GM12878 (cell line): ENCODE measurements around the gene CERCAM. TPM values are rescaled to one million over a fixed set of nuclear protein-coding genes. Genes with fewer than 3 reads are reported as not detected.

Source experiments
- ATAC-seq: fragments of 200-7000 bp; cut with Tn5 transposase; 3 replicates; pipeline ENCODE4 v1.9.1; 2020; ENCODE audit warnings: mild to moderate bottlenecking, moderate library complexity
- BruUV-seq: library from RNA; stranded (reverse); fragments of 400-500 nt; replicated peaks from 2 replicates; lab custom pipeline; 2021; lab: Mats Ljungman, UMichigan
- CTCF ChIA-PET: fragments of 300-600 bp; sonication (Branson Sonifier 250); formaldehyde crosslinking; extraction: SDS; loops from one replicate; lab custom pipeline; 2021; ENCODE audit warnings: inconsistent platforms; lab: Yijun Ruan, JAX
- POLR2A ChIA-PET: fragments of 350-600 bp; formaldehyde crosslinking; extraction: SDS; loops from one replicate; lab custom pipeline; 2021; ENCODE audit warnings: inconsistent platforms; lab: Charles Lee
- RAD21 ChIA-PET: fragments of 300-600 bp; sonication (Branson Sonifier 250); formaldehyde crosslinking; loops from one replicate; lab custom pipeline; 2023; ENCODE audit warnings: antibody characterized with exemption; ENCODE audit not compliant: unreplicated experiment; lab: Charles Lee
- SMC1A ChIA-PET: fragments of 300-600 bp; sonication (Branson Sonifier 250); formaldehyde crosslinking; loops from one replicate; lab custom pipeline; 2023; ENCODE audit not compliant: unreplicated experiment, uncharacterized antibody; lab: Charles Lee
- DNase-seq: peaks from one replicate; pipeline ENCODE4 v3.0.0-alpha.2; 2011; ENCODE audit warnings: low read depth, low spot score
- FAIRE-seq: peaks from 3 replicates; lab custom pipeline; 2011; peaks lifted over from hg19 to GRCh38; lab: Jason Lieb, UNC
- H2AFZ ChIP-seq: 2 replicates; pipeline ENCODE4 v1.6.0; 2011; ENCODE audit warnings: low read depth, low read length, control low read depth; ENCODE audit not compliant: control insufficient read depth
- H3K27ac ChIP-seq: 2 replicates; pipeline ENCODE4 v1.5.1; 2011; ENCODE audit warnings: control low read depth; ENCODE audit not compliant: control insufficient read depth, insufficient read depth
- H3K27me3 ChIP-seq, 2 experiments: replicated peaks in 1 of 2; 2 replicates each; pipeline versions ENCODE4 v1.6.0 to v1.6.1; 2011; ENCODE audit warnings: low read length in 1 of 2; ENCODE audit not compliant: control insufficient read depth in 2 of 2, insufficient read depth in 2 of 2
- H3K36me3 ChIP-seq, 2 experiments: 2 replicates each; pipeline ENCODE4 v1.5.1; 2011; ENCODE audit warnings: low read length in 1 of 2; ENCODE audit not compliant: control insufficient read depth in 2 of 2, insufficient read depth in 2 of 2
- H3K4me1 ChIP-seq: 2 replicates; pipeline ENCODE4 v1.6.1; 2011; ENCODE audit warnings: mild to moderate bottlenecking, low read length, moderate library complexity, mixed read lengths; ENCODE audit not compliant: control insufficient read depth, insufficient read depth
- H3K4me2 ChIP-seq: 2 replicates; pipeline ENCODE4 v1.6.0; 2011; ENCODE audit warnings: control low read depth; ENCODE audit not compliant: control insufficient read depth, insufficient read depth
- H3K4me3 ChIP-seq: fragments of 200-600 bp; sonication (generic); 2 replicates; pipeline ENCODE4 v1.5.1; 2016
- H3K79me2 ChIP-seq: 2 replicates; pipeline ENCODE4 v1.6.0; 2011; ENCODE audit warnings: low read length; ENCODE audit not compliant: control insufficient read depth, insufficient read depth
- H3K9ac ChIP-seq: 2 replicates; pipeline ENCODE4 v1.8.0; 2011; ENCODE audit warnings: low read length, control low read depth, mixed read lengths; ENCODE audit not compliant: control insufficient read depth, insufficient read depth
- H3K9me3 ChIP-seq: replicated peaks from 3 replicates; pipeline ENCODE4 v1.5.1; 2011; ENCODE audit warnings: mild to moderate bottlenecking, low read length; ENCODE audit not compliant: control insufficient read depth, insufficient read depth
- H4K20me1 ChIP-seq: 2 replicates; pipeline ENCODE4 v1.6.0; 2011; ENCODE audit not compliant: control insufficient read depth, insufficient read depth
- HDAC2 ChIP-seq: fragments of 200-600 bp; sonication (generic); IDR thresholded peaks from 2 replicates; pipeline ENCODE4 v1.6.1; 2017
- KDM1A ChIP-seq: fragments of 200-600 bp; sonication (generic); IDR thresholded peaks from 2 replicates; pipeline ENCODE4 v1.6.1; 2016; ENCODE audit warnings: borderline replicate concordance
- NFIC ChIP-seq: IDR thresholded peaks from 2 replicates; pipeline ENCODE4 v1.6.1; 2012; ENCODE audit warnings: low read depth, mild to moderate bottlenecking, inconsistent platforms, low read length, moderate library complexity
- POLR2A ChIP-seq: IDR thresholded peaks from 2 replicates; pipeline ENCODE4 v1.6.1; 2011; ENCODE audit warnings: low read depth, mild to moderate bottlenecking, low read length
- RUNX3 ChIP-seq: IDR thresholded peaks from 2 replicates; pipeline ENCODE4 v1.6.1; 2012; ENCODE audit warnings: low read length, inconsistent platforms
- WGBS: methylation state at CpG from one replicate; pipeline ENCODE4 v1.1.6; 2016; ENCODE audit warnings: low lambda C conversion rate; ENCODE audit not compliant: insufficient replicate concordance, insufficient coverage; ENCODE audit errors: missing lambda C conversion rate; 5-methylcytosine and 5-hydroxymethylcytosine counted together
- in situ Hi-C: fragments of 300-500 bp; cut with MboI; formaldehyde crosslinking; loops from 9 replicates; pipeline ENCODE4 v1.14.3; 2018; ENCODE audit warnings: mixed read lengths
- intact Hi-C: fragments of 100-400 bp; cut with micrococcal nuclease; formaldehyde crosslinking; loops from one replicate; pipeline ENCODE4 v1.14.2; 2022; ENCODE audit not compliant: unreplicated experiment
- polyA plus RNA-seq, 11 experiments: library from polyadenylated mRNA; depleted of rRNA in 4 of 11; unstranded in 6 of 11; stranded (reverse) in 5 of 11; fragments of >200 nt; fragmentation: Nextera tagmentation in 4 of 11; fragmentation: Illumina TruSeq in 1 of 11; extraction: Ambion mirVana in 4 of 11; extraction: Trizol in 1 of 11; gene quantifications; 1 replicate in 1 of 11; 2 replicates in 10 of 11; pipeline versions ENCODE4 v1.2.1 to v1.2.3, GENCODE V29; 2011 to 2016; ENCODE audit warnings: inconsistent platforms in 2 of 11, missing spikeins in 2 of 11, low read depth in 1 of 11
- total RNA-seq, 4 experiments: library from RNA; depleted of rRNA in 3 of 4; stranded (reverse); fragments of >200 nt in 3 of 4; fragmentation: Illumina TruSeq in 1 of 4; extraction: Trizol in 1 of 4; gene quantifications; 2 replicates each; pipeline versions ENCODE4 v1.2.1 to v1.2.3, GENCODE V29; 2013 to 2021
- TF ChIP-seq, protein P1 (sequence below): IDR thresholded peaks from 2 replicates; pipeline ENCODE4 v1.6.1; 2011; ENCODE audit warnings: borderline replicate concordance, low read depth, mild to moderate bottlenecking, moderate library complexity, low read length; ENCODE audit not compliant: insufficient read depth, poor library complexity, severe bottlenecking
- TF ChIP-seq, protein P2 (sequence below): fragments of 450-650 bp; IDR thresholded peaks from 2 replicates; pipeline ENCODE4 v1.6.1; 2017; ENCODE audit warnings: low read depth, mild to moderate bottlenecking, moderate library complexity

Gene CERCAM
- total and polyA plus RNA-seq, 10 of the 15 experiments (the other 5 are each of a cell fraction or from before 2014, with no cell fraction given): 0.05 to 6.7 (median 0.71) TPM

DNA sequence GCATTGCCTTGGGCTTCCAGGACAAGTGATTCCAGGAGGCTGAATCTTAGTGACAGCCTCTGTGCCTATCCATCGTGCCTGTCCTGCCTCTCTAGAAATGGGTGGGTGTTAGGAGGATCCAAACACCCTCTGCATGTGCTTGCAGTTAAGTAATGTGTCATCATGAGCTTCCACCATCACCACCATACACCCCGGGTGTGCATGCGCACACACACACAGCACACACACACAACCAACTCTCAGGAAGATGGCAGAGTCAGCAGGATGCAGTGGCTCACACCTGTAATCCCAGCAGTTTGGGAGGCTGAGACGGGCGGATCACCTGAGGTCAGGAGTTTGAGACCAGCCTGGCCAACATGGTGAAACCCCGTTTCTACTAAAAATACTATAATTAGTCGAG, 22.8 kb upstream of the CERCAM start (continued):
- TF ChIP-seq, protein P1, sequence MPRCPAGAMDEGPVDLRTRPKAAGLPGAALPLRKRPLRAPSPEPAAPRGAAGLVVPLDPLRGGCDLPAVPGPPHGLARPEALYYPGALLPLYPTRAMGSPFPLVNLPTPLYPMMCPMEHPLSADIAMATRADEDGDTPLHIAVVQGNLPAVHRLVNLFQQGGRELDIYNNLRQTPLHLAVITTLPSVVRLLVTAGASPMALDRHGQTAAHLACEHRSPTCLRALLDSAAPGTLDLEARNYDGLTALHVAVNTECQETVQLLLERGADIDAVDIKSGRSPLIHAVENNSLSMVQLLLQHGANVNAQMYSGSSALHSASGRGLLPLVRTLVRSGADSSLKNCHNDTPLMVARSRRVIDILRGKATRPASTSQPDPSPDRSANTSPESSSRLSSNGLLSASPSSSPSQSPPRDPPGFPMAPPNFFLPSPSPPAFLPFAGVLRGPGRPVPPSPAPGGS: no peak
- TF ChIP-seq RUNX3 (no peak), NFIC (no peak), POLR2A (no peak), HDAC2 (no peak)

DNA sequence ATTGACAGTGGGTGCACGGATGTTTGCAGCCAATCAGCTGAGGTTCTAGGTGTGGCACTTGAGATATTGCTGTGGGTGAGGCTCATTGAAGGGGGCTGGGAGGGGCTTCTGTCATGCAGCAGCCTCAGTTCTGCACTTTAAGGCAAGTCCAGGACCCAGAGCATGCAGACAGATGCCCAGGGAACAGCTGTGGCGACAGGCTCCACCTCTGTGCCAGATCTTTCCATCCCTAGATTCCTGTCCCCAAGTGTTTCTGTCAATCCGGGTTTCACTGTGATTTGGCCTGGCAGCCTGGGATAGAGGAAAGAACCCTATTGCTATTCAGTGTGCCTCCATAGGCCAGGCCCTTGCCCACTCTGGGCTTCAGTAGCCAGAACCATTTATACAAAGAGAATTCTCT, 20.8 kb upstream of the CERCAM start:
- Histone ChIP-seq H3K9ac (no peak overlapping the region), H3K9me3 (no peaks in the 10 kb centered on the region), H3K36me3 (no peaks in the 10 kb centered on the region), H3K4me2 (no peak overlapping the region), H3K27me3 (no peaks in the 10 kb centered on the region; a peak in 1 of 4 replicates), H3K27ac (no peak overlapping the region), H3K4me1 (no peaks in the 10 kb centered on the region), H3K4me3 (no peak overlapping the region), H2AFZ (no peak overlapping the region), H4K20me1 (no peaks in the 10 kb centered on the region), H3K79me2 (no peaks in the 10 kb centered on the region)
- CTCF ChIA-PET: interaction anchor here (0.6 kb wide), 1 partner anchor 50 kb away, joined by 3 read pairs; no protein-coding TSS in a partner anchor
- intact Hi-C loops (no loop called here), in situ Hi-C loops (no loop called here)
- POLR2A ChIA-PET: no interaction called here
- RAD21 ChIA-PET: no interaction called here
- TF ChIP-seq, protein P2, sequence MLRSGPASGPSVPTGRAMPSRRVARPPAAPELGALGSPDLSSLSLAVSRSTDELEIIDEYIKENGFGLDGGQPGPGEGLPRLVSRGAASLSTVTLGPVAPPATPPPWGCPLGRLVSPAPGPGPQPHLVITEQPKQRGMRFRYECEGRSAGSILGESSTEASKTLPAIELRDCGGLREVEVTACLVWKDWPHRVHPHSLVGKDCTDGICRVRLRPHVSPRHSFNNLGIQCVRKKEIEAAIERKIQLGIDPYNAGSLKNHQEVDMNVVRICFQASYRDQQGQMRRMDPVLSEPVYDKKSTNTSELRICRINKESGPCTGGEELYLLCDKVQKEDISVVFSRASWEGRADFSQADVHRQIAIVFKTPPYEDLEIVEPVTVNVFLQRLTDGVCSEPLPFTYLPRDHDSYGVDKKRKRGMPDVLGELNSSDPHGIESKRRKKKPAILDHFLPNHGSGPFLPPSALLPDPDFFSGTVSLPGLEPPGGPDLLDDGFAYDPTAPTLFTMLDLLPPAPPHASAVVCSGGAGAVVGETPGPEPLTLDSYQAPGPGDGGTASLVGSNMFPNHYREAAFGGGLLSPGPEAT: no peak
- TF ChIP-seq, protein P1: no peak
- no peak for TF ChIP-seq KDM1A
- FAIRE-seq (no peak), ATAC-seq (no peak), DNase-seq (no peak)
- 31% methylated on average over 3 of the region's 3 CpGs for WGBS
- no TSS peak for BruUV-seq
- SMC1A ChIA-PET: no interaction called here
